Fibroblast of lung (primary cell): ENCODE data around the gene ASCL2. TPM values are rescaled to one million over a fixed set of nuclear protein-coding genes. Genes with fewer than 3 reads are reported as not detected.

Source experiments
- DNase-seq, 2 donors: peaks; one replicate each; pipeline versions ENCODE4 v3.0.0 to v3.0.0-alpha.2; 2010; ENCODE audit warnings: low read depth in 2 of 2
- H2AFZ ChIP-seq: 2 replicates; pipeline ENCODE4 v1.5.1; 2012; ENCODE audit warnings: low read length, control low read depth, inconsistent platforms
- H3K27ac ChIP-seq: 2 replicates; pipeline ENCODE4 v1.5.1; 2011; ENCODE audit warnings: low read length, control low read depth; ENCODE audit not compliant: insufficient read depth
- H3K27me3 ChIP-seq: 2 replicates; pipeline ENCODE4 v1.5.1; 2011; ENCODE audit warnings: mild to moderate bottlenecking, low read length; ENCODE audit not compliant: control insufficient read depth, insufficient read depth
- H3K36me3 ChIP-seq: 2 replicates; pipeline ENCODE4 v1.5.1; 2011; ENCODE audit warnings: low read length; ENCODE audit not compliant: control insufficient read depth, insufficient read depth
- H3K4me1 ChIP-seq: 2 replicates; pipeline ENCODE4 v1.5.1; 2011; ENCODE audit warnings: low read length; ENCODE audit not compliant: control insufficient read depth, insufficient read depth; ENCODE audit errors: extremely low read depth
- H3K4me2 ChIP-seq: 2 replicates; pipeline ENCODE4 v1.5.1; 2011; ENCODE audit warnings: low read length, control low read depth; ENCODE audit not compliant: insufficient read depth; ENCODE audit errors: extremely low read depth
- H3K4me3 ChIP-seq, 4 experiments: fragments of 200-600 bp in 1 of 4; sonication (generic) in 1 of 4; replicated peaks in 1 of 4; 2 replicates each; pipeline ENCODE4 v1.5.1; 2011 to 2016; ENCODE audit warnings: low read length in 4 of 4, low read depth in 3 of 4, mild to moderate bottlenecking in 3 of 4, control low read depth in 2 of 4, inconsistent platforms in 1 of 4, mixed read lengths in 1 of 4; ENCODE audit not compliant: insufficient read depth in 1 of 4; ENCODE audit errors: control extremely low read depth in 1 of 4
- H3K79me2 ChIP-seq: 2 replicates; pipeline ENCODE4 v1.5.1; 2012; ENCODE audit warnings: mild to moderate bottlenecking, low read length, inconsistent platforms; ENCODE audit not compliant: control insufficient read depth, insufficient read depth
- H3K9ac ChIP-seq: 2 replicates; pipeline ENCODE4 v1.5.1; 2011; ENCODE audit warnings: mild to moderate bottlenecking, low read length, control low read depth; ENCODE audit not compliant: insufficient read depth
- H3K9me3 ChIP-seq: 2 replicates; pipeline ENCODE4 v1.5.1; 2012; ENCODE audit warnings: low read depth, low read length; ENCODE audit not compliant: control insufficient read depth, insufficient read depth
- H4K20me1 ChIP-seq: 2 replicates; pipeline ENCODE4 v1.5.1; 2011; ENCODE audit warnings: low read length; ENCODE audit not compliant: control insufficient read depth, insufficient read depth; ENCODE audit errors: extremely low read depth
- CTCF ChIP-seq, 2 donors: IDR thresholded peaks in 1 of 2; conservative IDR thresholded peaks in 1 of 2; 1 replicate in 1 of 2; 2 replicates in 1 of 2; pipeline ENCODE4 v1.5.1; 2011 to 2012; ENCODE audit warnings: low read length in 2 of 2, control low read depth in 1 of 2, inconsistent platforms in 1 of 2, low read depth in 1 of 2, mild to moderate bottlenecking in 1 of 2
- EZH2 ChIP-seq: IDR thresholded peaks from 2 replicates; pipeline ENCODE4 v1.5.1; 2012; ENCODE audit warnings: low read length, control low read depth, mild to moderate bottlenecking; ENCODE audit errors: missing control alignments
- polyA plus RNA-seq, 2 donors: library from polyadenylated mRNA; depleted of rRNA in 1 of 2; stranded (reverse) in 1 of 2; unstranded in 1 of 2; fragments of >200 nt; gene quantifications; 2 replicates each; pipeline ENCODE4 v1.2.1, GENCODE V29; 2011 to 2012; ENCODE audit warnings: missing spikeins in 1 of 2
- total RNA-seq: library from RNA; depleted of rRNA; stranded (reverse); fragments of >200 nt; gene quantifications from 2 replicates; pipeline ENCODE4 v1.2.1, GENCODE V29; 2014

The ASCL2 gene
- total and polyA plus RNA-seq, 2 donors (not counting 1 experiment from before 2014, with no cell fraction given), result not detected

GRCh38 chr11:2249189-2249916 is 21.0 kb downstream of the ASCL2 start:
- no peak for TF ChIP-seq CTCF (conservative IDR thresholded peaks at IDR 0.05 in 1 of 2, IDR thresholded peaks at IDR 0.05 in 1 of 2; ENCODE audit: low read depth in 1 of 2, low read length in 2 of 2)
- TF ChIP-seq EZH2, result no peak
- no peaks in the 10 kb centered on the region for H3K4me1 ChIP-seq
- no peak overlapping the region for H2AFZ ChIP-seq
- no peaks in the 10 kb centered on the region for H3K9me3 ChIP-seq
- H3K4me3 ChIP-seq, result no peak overlapping the region
- H4K20me1 ChIP-seq, result no peaks in the 10 kb centered on the region
- no peak overlapping the region for H3K27ac ChIP-seq
- H3K79me2 ChIP-seq, result no peaks in the 10 kb centered on the region
- no peak for DNase-seq
- H3K36me3 ChIP-seq, result no peaks in the 10 kb centered on the region
- H3K4me2 ChIP-seq, result no peak overlapping the region
- H3K27me3 ChIP-seq, result no peaks in the 10 kb centered on the region
- H3K9ac ChIP-seq, result no peak overlapping the region

GRCh38 chr11:2248762-2249161 is 21.6 kb downstream of the ASCL2 start:
- no peak for DNase-seq
- H3K9me3 ChIP-seq, result no peaks in the 10 kb centered on the region
- no peaks in the 10 kb centered on the region for H3K36me3 ChIP-seq
- H3K4me1 ChIP-seq, result no peaks in the 10 kb centered on the region
- no peak overlapping the region for H3K27ac ChIP-seq
- no peak overlapping the region for H3K4me3 ChIP-seq
- H4K20me1 ChIP-seq, result no peaks in the 10 kb centered on the region
- no peak overlapping the region for H3K9ac ChIP-seq
- H3K4me2 ChIP-seq, result no peak overlapping the region
- no peak overlapping the region for H2AFZ ChIP-seq
- H3K27me3 ChIP-seq, result no peaks in the 10 kb centered on the region
- TF ChIP-seq CTCF (conservative IDR thresholded peaks at IDR 0.05 in 1 of 2, IDR thresholded peaks at IDR 0.05 in 1 of 2; ENCODE audit: low read depth in 1 of 2, low read length in 2 of 2) (no peak), EZH2 (no peak)
- no peaks in the 10 kb centered on the region for H3K79me2 ChIP-seq

- no peaks in the 10 kb centered on the region for H4K20me1 ChIP-seq
- H3K4me3 ChIP-seq, result no peak overlapping the region
- TF ChIP-seq EZH2 (no peak), CTCF (conservative IDR thresholded peaks at IDR 0.05 in 1 of 2, IDR thresholded peaks at IDR 0.05 in 1 of 2; ENCODE audit: low read depth in 1 of 2, low read length in 2 of 2) (no peak)
- no peaks in the 10 kb centered on the region for H3K36me3 ChIP-seq
- no peak overlapping the region for H2AFZ ChIP-seq
- H3K79me2 ChIP-seq, result no peaks in the 10 kb centered on the region
- no peaks in the 10 kb centered on the region for H3K9me3 ChIP-seq
- H3K27ac ChIP-seq, result no peak overlapping the region
- H3K4me2 ChIP-seq, result no peak overlapping the region
- no peak overlapping the region for H3K9ac ChIP-seq
- H3K4me1 ChIP-seq, result no peaks in the 10 kb centered on the region
- DNase-seq, result no peak
- no peaks in the 10 kb centered on the region for H3K27me3 ChIP-seq
Observed at GRCh38 chr11:2248242-2248641, 22.1 kb downstream of the ASCL2 start.
